Kidney epithelial cell (primary cell): Measurements from ENCODE around the gene MYCN. TPM values are rescaled to one million over a fixed set of nuclear protein-coding genes. Genes with fewer than 3 reads are reported as not detected.
"Not testable (repeated sequence)": the region's sequence is repeated elsewhere in the genome, so short reads cannot be mapped to it uniquely, and the experiment has no call there.

Experiments used
- DNase-seq: peaks from one replicate; pipeline ENCODE4 v3.0.0-alpha.2; 2010; ENCODE audit warnings: low read depth
- H3K27me3 ChIP-seq: 2 replicates; pipeline ENCODE4 v1.6.0; 2011; ENCODE audit warnings: low read length; ENCODE audit not compliant: control insufficient read depth, insufficient read depth
- H3K36me3 ChIP-seq: 2 replicates; pipeline ENCODE4 v1.5.1; 2011; ENCODE audit warnings: low read length; ENCODE audit not compliant: control insufficient read depth, insufficient read depth
- H3K4me3 ChIP-seq: 2 replicates; pipeline ENCODE4 v1.5.1; 2011; ENCODE audit warnings: low read depth, mild to moderate bottlenecking, control low read depth, low read length
- total RNA-seq: library from RNA; depleted of rRNA; stranded (reverse); fragments of >200 nt; gene quantifications from 2 replicates; pipeline ENCODE4 v1.2.3, GENCODE V29; 2015
- TF ChIP-seq, protein P1 (sequence below): IDR thresholded peaks from 2 replicates; pipeline ENCODE4 v1.5.1; 2011; ENCODE audit warnings: mild to moderate bottlenecking, moderate library complexity, low read length, control low read depth, inconsistent platforms; ENCODE audit not compliant: insufficient read depth, poor library complexity, severe bottlenecking

MYCN gene
- total RNA-seq, 1 donor from 2014 or later = 0.54 TPM

DNA sequence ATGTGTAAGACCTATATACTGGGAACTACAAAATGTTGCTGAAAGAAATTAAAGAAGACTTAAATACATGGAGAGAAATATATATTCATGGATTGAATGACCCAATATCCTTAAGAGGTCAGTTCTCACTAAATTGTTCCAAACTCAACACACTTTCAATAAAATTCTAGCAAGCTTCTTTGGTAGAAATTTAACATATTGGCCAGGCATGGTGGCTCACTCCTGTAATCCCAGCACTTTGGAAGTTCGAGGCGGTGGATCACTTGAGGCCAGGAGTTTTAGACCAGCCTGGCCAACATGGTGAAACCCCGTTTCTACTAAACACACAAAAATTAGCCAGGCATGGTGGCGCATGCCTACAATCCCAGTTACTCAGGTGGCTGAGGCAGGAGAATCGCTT, 33.6 kb upstream of the MYCN start:
- TF ChIP-seq, protein P1, sequence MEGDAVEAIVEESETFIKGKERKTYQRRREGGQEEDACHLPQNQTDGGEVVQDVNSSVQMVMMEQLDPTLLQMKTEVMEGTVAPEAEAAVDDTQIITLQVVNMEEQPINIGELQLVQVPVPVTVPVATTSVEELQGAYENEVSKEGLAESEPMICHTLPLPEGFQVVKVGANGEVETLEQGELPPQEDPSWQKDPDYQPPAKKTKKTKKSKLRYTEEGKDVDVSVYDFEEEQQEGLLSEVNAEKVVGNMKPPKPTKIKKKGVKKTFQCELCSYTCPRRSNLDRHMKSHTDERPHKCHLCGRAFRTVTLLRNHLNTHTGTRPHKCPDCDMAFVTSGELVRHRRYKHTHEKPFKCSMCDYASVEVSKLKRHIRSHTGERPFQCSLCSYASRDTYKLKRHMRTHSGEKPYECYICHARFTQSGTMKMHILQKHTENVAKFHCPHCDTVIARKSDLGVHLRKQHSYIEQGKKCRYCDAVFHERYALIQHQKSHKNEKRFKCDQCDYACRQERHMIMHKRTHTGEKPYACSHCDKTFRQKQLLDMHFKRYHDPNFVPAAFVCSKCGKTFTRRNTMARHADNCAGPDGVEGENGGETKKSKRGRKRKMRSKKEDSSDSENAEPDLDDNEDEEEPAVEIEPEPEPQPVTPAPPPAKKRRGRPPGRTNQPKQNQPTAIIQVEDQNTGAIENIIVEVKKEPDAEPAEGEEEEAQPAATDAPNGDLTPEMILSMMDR = no peak
- no peaks in the 10 kb centered on the region for H3K36me3 ChIP-seq
- H3K4me3 ChIP-seq = no peak overlapping the region
- no peaks in the 10 kb centered on the region for H3K27me3 ChIP-seq
- no peak for DNase-seq

DNA sequence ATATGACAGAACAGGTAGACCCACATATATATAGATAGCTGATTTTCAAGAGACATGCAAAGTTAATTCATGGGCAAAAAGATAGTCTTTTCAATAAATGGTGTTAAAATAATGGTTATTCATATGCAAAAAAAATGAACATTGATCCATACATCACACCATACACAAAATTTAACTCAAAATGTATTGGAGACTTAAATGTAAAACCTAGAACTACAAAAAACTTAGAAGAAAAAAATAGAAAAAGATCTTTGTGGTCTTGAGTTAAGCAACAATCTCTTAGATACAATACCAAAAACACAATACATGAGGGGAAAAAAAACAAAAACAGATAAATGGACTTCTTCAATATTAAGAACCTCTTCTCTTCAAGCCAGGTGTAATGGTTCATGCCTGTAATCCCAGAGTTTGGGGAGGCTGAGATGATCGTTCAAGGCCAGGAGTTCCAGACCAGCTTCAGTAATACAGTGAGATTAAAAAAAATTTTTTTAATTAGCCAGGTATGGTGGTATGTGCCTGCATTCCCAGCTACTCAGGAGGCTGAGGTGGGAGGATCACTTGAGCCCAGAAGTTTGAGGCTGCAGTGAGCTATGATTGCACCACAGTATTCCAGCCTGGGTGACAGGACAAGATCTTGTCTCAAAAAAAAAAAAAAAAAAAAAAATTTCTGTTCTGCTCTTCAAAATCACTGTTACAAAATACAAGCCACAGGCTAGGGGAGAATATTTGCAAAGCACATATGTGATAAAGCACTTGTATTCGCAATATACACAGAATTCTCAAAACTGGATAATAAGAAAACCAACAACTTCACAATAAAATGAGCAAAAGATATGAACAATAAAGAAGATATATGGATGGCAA, 32.7 kb upstream of the MYCN start:
- TF ChIP-seq, protein P1 = no peak
- no peaks in the 10 kb centered on the region for H3K27me3 ChIP-seq
- no peak for DNase-seq
- no peaks in the 10 kb centered on the region for H3K36me3 ChIP-seq
- H3K4me3 ChIP-seq = no peak overlapping the region

DNA sequence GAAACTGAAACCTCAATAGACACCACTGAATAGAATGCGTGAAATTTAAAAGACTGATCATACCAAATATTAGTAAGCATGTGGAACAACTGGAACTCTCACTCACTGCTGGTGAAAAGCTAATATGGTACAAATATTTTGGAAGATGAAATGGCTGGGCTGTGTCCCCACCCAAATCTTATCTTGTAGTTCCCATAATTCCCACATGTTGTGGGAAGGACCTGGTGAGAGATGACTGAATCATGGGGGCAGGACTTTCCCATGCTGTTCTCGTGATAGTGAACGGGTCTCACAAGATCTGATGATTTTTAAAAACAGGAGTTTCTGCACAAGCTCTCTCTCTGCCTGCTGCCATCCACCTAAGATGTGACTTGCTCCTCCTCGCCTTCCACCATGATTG, 32.0 kb upstream of the MYCN start:
- Histone ChIP-seq H3K36me3 (no peaks in the 10 kb centered on the region), H3K4me3 (no peak overlapping the region), H3K27me3 (no peaks in the 10 kb centered on the region)
- TF ChIP-seq, protein P1 = no peak
- DNase-seq = no peak

DNA sequence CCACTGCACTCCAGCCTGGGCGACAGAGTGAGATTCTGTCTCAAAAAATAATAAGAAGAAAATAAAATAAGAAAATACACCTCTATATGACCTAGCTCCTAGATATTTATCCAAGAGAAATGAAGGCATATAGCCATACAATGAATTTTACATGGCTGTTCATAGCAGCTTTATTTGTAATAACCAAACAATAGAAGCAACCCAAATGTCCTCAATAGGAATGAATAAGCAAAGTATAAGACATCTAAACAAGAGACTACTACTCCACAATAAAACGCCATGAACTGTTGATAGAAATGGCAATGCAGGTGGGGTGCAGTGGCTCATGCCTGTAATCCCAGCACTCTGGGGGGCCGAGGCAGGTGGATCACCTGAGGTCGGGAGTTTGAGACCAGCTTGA, 31.2 kb upstream of the MYCN start:
- TF ChIP-seq, protein P1 = no peak
- Histone ChIP-seq H3K4me3 (no peak overlapping the region), H3K36me3 (no peaks in the 10 kb centered on the region), H3K27me3 (no peaks in the 10 kb centered on the region)
- DNase-seq = no peak

DNA sequence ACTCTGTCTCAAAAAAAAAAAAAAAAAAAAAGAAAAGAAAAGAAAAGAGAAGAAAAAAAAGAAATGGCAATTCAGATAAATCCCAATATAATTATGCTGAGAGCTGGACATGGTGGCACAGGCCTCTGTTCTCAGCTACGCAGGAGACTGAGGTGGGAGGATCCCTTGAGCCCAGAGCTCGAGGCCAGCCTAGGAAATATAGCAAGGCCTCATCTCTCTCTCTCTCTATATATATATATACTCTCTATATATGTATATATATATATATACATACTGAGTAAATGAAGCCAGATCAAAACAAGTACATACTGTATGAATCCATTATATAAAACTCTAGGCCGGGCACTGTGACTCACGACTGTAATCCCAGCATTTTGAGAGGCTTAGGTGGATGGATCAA, 30.6 kb upstream of the MYCN start:
- Histone ChIP-seq H3K4me3 (no peak overlapping the region), H3K36me3 (no peaks in the 10 kb centered on the region), H3K27me3 (no peaks in the 10 kb centered on the region)
- DNase-seq = no peak
- TF ChIP-seq, protein P1 = no peak

DNA sequence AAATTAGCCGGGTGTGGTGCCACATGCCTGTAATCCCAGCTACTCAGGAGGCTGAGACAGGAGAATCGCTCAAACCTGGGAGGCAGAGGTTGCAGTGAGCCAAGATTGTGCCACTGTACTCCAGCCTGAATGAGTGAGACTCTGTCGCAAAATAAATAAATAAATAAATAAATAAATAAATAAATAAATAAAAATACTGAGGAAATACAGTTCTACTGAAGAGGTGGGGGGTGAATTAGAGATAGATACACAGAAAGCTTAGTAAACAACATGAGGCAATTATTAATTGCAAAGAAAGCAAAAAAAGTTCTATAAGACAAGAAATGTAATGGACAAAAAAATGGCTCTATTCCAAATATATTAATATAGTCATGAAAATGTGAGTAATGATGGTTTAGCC, 29.1 kb upstream of the MYCN start:
- not testable (repeated sequence) for H3K4me3 ChIP-seq, H3K36me3 ChIP-seq, H3K27me3 ChIP-seq, DNase-seq
